NCI-H1105 (cell line): ENCODE data around the gene VEGFC.

ENCODE experiments used
- DNase-seq: peaks from one replicate; lab custom pipeline; 2025; lab: John Stamatoyannopoulos, UW

The VEGFC gene

GRCh38 chr4:176761872-176762271, 30.9 kb downstream of the VEGFC start:
- DNase-seq: no peak

DNA sequence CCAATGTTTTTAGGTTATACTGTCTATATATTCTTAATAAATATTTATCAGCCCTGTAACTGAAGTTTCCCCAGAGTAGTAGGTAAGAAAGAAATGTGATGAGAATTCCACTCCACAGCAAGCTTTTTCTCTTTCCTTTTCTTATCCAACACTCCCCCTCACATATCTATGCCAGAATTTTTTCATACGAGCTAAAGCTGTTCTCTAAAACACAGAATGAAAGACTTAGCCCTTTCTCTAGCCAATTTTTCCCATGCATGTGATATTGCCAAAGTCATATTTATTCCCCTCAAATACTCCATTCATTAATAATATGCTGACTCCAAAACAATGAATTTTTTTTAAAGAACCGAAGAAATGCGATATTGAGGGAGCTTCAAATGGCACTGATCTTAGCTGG, 32.3 kb downstream of the VEGFC start:
- DNase-seq: no peak

- no peak for DNase-seq
These were observed 34.0 kb downstream of the VEGFC start for GRCh38 chr4:176758731-176759130.

DNA sequence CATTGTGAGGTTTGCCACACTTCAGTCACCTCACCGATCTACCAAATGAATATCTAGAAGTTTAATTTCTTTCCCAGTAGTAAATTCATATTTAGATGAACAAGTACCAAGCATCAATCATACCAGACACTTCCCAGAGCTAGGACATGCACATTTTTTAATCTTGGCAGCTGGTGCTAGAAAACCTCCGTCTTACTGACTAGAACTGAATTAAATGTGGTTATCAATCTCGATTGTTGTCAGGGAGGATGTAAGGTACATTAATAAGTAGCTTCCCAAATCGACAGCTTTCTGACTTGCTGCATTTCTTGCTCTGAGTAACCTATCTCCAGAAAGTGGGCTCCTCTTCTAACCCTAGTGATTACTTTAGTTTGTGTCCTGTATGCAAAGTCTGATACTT, 34.4 kb downstream of the VEGFC start:
- DNase-seq: no peak

- no peak for DNase-seq
These were observed 37.1 kb downstream of the VEGFC start for GRCh38 chr4:176755613-176756012.

- no peak for DNase-seq
These were observed 37.7 kb downstream of the VEGFC start for GRCh38 chr4:176755001-176755400.

- no peak for DNase-seq
These were observed 39.7 kb downstream of the VEGFC start for GRCh38 chr4:176753049-176753448.

DNA sequence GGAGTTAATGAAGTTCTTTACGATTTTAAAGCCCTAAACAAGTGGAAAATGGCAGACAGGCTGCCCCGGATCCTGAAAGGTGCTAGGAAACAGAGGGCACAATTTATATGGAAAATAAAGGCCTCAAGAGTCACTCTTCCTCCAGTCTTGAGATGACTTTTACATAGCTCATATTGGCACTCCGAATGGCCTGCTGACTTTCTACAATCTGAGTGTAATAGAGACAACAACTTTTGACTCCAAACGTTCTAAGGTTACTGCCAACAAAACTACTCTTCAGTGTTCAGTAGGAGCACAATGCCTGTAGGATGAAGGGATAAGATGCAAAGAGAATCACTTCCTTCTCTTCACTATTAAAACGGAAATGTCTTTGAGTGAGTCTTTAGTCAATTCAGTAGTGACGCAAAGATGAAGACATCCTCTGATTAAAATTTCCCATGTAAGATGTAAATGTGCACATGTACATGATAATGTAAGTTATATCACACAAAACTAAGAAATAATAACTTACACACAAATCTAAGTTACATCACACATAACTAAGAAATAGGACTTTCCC, 40.5 kb downstream of the VEGFC start:
- DNase-seq: no peak

DNA sequence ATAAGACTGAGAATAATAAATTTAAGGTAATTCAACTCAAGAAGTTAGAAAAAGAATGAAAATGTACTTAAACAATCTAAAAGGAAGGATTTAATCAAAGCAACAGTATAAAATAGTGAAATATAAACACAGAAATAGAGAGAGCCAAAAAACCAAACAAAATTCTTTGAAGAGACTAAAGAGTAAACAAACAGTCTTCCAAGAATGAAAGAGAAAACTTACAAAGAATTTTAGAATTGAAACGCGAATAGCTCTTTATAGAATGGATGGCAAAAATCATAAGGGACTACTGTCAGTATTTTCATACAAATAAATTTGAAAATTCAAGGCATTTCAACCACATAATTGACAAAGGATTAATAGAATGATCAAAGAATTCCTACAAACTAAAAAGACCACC, 41.7 kb downstream of the VEGFC start:
- no peak for DNase-seq

DNA sequence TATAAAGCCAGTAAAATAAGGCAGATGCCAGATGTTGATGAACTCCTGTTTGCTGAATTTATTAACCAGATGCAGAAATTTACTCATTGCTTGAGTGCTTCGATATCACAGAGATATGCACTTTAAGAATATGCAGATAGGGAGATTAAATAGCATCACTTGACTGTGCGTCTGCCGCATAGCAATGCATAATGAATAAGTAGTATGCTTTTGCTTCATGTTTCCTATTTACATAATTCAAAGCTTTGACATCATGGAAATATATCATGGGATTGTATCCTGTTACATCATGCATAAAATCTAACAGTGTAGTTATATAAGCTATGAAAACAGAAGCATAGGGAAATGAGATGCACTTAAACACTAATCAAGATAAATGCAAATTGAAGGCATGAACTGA, 45.9 kb downstream of the VEGFC start:
- DNase-seq: no peak

GRCh38 chr4:176745902-176746301, 46.8 kb downstream of the VEGFC start:
- no peak for DNase-seq

- DNase-seq: no peak
These were observed 48.6 kb downstream of the VEGFC start for GRCh38 chr4:176744091-176744490.

DNA sequence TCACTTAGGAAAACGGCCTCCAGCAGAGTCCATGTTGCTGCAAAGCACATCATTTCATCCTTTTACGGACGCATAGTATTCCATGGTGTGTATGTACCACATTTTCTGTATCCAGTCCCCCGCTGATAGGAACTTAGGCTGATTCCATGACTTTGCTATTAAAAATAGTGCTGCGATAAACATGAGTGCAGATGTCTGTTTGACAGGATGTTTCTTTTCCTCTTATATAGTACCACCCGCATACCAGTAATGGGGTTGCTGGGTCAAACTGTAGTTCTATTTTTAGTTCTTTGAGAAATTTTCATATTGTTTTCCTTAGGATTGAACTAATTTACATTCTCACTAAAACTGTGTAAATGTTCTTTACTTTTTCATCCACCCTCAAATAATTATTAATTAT, 50.5 kb downstream of the VEGFC start:
- no peak for DNase-seq

GRCh38 chr4:176741253-176741652, 51.5 kb downstream of the VEGFC start:
- DNase-seq: no peak

DNA sequence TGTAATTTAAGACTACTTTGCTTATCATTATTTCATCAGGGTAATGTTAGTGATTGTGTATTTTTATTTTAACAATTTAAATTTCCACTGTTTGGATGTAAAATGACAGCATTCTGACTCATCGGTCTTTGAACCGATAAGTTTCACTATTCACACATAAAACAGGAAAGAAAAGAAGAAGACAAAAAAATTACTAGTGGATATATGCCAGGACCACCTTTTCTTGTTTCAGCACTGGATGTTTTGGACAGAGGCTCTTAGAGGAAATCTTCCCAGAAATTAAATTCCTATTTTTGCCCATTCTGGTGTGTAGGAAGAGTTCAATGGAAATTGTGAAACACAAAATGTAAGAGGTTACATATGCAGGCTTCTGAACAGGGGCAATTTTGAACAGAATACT, 57.4 kb downstream of the VEGFC start:
- no peak for DNase-seq

- DNase-seq: no peak
These were observed 58.3 kb downstream of the VEGFC start for GRCh38 chr4:176734461-176734860.

- no peak for DNase-seq
These were observed 63.2 kb downstream of the VEGFC start for GRCh38 chr4:176729489-176729888.

DNA sequence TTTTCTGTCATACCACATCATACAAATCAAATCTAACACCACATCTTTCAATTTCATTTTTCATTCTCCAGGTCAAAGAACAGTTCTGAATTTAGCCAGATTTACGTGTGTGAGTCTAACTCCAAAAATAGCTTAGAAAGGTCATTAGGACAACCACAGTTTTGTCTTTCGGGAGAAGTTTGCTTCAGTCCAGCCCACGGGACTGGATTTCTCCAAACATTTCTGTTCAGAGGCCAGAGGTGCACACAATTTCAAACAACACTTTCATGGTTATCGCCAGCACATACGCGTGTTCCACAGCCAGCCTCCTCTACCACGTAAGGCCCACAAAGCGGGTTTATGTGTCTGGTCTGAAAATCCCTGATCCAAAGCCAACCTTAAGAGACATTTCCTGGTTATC, 65.9 kb downstream of the VEGFC start:
- DNase-seq: no peak

DNA sequence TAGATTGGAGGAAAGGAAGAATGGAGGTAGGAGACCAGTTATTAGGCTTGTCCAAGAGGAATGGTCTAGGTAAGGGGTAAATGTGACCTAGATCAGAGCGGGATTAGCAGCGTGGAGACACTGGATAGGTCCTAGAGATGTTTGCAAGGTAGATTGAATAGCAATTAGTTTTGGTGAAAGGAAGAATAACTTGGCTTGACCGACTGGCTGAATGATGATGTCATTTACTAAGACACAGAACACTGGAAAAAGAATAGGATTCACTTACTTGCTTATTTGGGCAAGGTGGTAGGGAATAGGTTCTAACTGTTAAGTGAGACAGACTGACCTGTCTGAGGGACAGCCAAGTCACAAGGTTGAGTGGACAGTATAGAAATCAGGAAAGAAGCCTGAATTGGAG, 71.3 kb downstream of the VEGFC start:
- no peak for DNase-seq

DNA sequence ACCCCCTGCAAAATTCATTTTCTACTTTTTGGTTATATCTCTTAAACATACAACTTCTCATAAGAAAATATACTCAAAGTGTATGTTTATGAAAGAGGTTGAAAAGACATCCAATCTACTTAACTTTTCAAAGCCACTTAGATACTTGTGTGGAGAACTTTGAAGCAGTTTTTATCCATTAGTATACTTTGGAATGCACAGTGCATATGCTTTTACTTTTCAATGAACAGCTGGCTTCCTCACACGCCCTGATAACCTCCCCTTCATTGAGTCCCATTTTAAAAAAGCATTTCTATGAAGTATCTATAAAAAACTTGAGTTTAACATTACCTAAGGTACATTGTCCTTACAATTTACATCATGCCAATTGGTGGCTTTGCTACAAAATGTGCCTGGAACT, 73.8 kb downstream of the VEGFC start:
- DNase-seq: no peak

DNA sequence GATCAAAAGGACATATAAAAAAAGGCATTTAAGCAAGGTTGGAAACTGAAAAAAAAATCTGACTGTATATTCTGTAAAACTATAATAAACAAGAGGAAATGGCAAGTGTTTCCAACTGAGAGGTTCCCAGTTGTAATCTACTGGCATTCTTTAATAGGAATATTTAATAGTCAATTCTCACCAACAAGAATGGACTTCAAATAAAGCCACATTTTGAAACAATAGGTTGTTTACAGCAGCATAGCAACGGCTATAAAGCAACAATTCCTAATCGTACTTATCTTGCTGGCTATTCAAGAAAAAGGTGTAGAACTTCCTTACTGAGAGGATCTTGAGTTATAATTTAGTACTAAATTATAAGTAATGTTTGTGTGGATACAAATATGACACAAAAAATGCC, 75.5 kb downstream of the VEGFC start:
- DNase-seq: no peak

- DNase-seq: no peak
These were observed 83.3 kb downstream of the VEGFC start for GRCh38 chr4:176709417-176709816.

GRCh38 chr4:176708771-176709311, 83.9 kb downstream of the VEGFC start:
- DNase-seq: no peak

- no peak for DNase-seq
These were observed 102.0 kb downstream of the VEGFC start for GRCh38 chr4:176690716-176691115.
